A549 (cell line): Measurements from ENCODE around the gene PRR32.
"Not testable (repeated sequence)": the region's sequence is repeated elsewhere in the genome, so short reads cannot be mapped to it uniquely, and the experiment has no call there.

Source experiments
- BHLHE40 ChIP-seq: IDR thresholded peaks from 2 replicates; pipeline ENCODE4 v1.6.1; 2012; ENCODE audit warnings: low read depth, low read length, inconsistent platforms
- EP300 ChIP-seq, 2 experiments: fragments of >200 bp; sonication (Bioruptor Twin); formaldehyde crosslinking; IDR thresholded peaks; 2 replicates in 1 of 2; 3 replicates in 1 of 2; pipeline ENCODE4 v1.6.1; 2016 to 2017
- ESRRA ChIP-seq: fragments of 150-350 bp; IDR thresholded peaks from 2 replicates; pipeline ENCODE4 v1.6.1; 2014; ENCODE audit warnings: mild to moderate bottlenecking, low read length, borderline replicate concordance
- HOXA7 ChIP-seq: fragments of 250-450 bp; sonication (Bioruptor Pico); IDR thresholded peaks from 2 replicates; pipeline ENCODE4 v1.5.0; 2020; ENCODE audit warnings: mild to moderate bottlenecking, moderate library complexity
- KDM5A ChIP-seq: fragments of 200-600 bp; sonication (generic); IDR thresholded peaks from 2 replicates; pipeline ENCODE4 v1.6.1; 2016; ENCODE audit warnings: antibody characterized with exemption, mild to moderate bottlenecking
- MYC ChIP-seq: IDR thresholded peaks from 2 replicates; pipeline ENCODE4 v1.6.1; 2012; ENCODE audit warnings: mild to moderate bottlenecking, inconsistent platforms, low read length, improper control_type of control experiment, borderline replicate concordance
- NR3C1 ChIP-seq: fragments of >200 bp; sonication (Bioruptor Twin); formaldehyde crosslinking; IDR thresholded peaks from 3 replicates; pipeline ENCODE4 v1.6.1; 2017
- POLR2A ChIP-seq: IDR thresholded peaks from 2 replicates; pipeline ENCODE4 v1.6.1; 2012; ENCODE audit warnings: mild to moderate bottlenecking, low read length
- RAD21 ChIP-seq, 2 experiments: fragments of >200 bp in 1 of 2; sonication (Bioruptor Twin) in 1 of 2; formaldehyde crosslinking in 1 of 2; IDR thresholded peaks in 1 of 2; conservative IDR thresholded peaks in 1 of 2; 2 replicates in 1 of 2; 3 replicates in 1 of 2; pipeline ENCODE4 v1.6.1; 2012 to 2018; ENCODE audit warnings: inconsistent platforms in 1 of 2
- REST ChIP-seq: fragments of 200-600 bp; sonication (generic); IDR thresholded peaks from 2 replicates; pipeline ENCODE4 v1.6.1; 2016; ENCODE audit warnings: antibody characterized with exemption, mild to moderate bottlenecking, moderate library complexity
- TF ChIP-seq, protein P1 (sequence below): fragments of >200 bp; sonication (Bioruptor Twin); formaldehyde crosslinking; IDR thresholded peaks from 3 replicates; pipeline ENCODE4 v1.5.1; 2016
- TF ChIP-seq, protein P2 (sequence below): IDR thresholded peaks from 2 replicates; pipeline ENCODE4 v1.6.1; 2012
- TF ChIP-seq, protein P3 (sequence below): IDR thresholded peaks from 2 replicates; pipeline ENCODE4 v1.6.1; 2012; ENCODE audit warnings: low read depth, borderline replicate concordance
- TF ChIP-seq, protein P4 (sequence below): fragments of 450-650 bp; IDR thresholded peaks from 2 replicates; pipeline ENCODE4 v1.6.1; 2014; ENCODE audit warnings: antibody characterized with exemption

DNA sequence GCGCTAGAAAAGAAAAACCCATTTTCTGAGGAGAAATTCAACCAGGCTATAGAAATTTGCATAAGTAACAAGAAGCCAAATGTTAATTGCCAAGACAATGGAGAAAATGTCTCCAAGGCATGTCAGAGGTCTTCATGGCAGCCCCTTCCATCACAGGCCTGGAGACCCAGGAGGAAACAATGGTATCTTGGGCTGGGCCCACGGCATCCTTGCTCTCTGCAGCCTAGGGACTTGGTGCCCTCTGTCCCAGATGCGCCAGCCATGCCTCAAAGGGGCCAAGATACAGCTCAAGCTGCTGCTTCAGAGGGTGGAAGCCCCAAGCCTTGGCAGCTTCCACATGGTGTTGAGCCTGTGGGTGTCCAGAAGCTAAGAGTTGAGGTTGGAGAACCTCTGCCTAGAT is 12.7 kb upstream of the PRR32 start:
- TF ChIP-seq, protein P1, sequence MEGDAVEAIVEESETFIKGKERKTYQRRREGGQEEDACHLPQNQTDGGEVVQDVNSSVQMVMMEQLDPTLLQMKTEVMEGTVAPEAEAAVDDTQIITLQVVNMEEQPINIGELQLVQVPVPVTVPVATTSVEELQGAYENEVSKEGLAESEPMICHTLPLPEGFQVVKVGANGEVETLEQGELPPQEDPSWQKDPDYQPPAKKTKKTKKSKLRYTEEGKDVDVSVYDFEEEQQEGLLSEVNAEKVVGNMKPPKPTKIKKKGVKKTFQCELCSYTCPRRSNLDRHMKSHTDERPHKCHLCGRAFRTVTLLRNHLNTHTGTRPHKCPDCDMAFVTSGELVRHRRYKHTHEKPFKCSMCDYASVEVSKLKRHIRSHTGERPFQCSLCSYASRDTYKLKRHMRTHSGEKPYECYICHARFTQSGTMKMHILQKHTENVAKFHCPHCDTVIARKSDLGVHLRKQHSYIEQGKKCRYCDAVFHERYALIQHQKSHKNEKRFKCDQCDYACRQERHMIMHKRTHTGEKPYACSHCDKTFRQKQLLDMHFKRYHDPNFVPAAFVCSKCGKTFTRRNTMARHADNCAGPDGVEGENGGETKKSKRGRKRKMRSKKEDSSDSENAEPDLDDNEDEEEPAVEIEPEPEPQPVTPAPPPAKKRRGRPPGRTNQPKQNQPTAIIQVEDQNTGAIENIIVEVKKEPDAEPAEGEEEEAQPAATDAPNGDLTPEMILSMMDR, result not testable (repeated sequence)
- TF ChIP-seq KDM5A; EP300 (IDR thresholded peaks at IDR 0.05); POLR2A; ESRRA; HOXA7 (CRISPR knock-in tag); MYC; REST; BHLHE40; NR3C1; RAD21 (conservative IDR thresholded peaks at IDR 0.05 in 1 of 2, IDR thresholded peaks at IDR 0.05 in 1 of 2): not testable (repeated sequence)
- TF ChIP-seq, protein P2, sequence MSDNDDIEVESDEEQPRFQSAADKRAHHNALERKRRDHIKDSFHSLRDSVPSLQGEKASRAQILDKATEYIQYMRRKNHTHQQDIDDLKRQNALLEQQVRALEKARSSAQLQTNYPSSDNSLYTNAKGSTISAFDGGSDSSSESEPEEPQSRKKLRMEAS, result not testable (repeated sequence)
- TF ChIP-seq, protein P3, sequence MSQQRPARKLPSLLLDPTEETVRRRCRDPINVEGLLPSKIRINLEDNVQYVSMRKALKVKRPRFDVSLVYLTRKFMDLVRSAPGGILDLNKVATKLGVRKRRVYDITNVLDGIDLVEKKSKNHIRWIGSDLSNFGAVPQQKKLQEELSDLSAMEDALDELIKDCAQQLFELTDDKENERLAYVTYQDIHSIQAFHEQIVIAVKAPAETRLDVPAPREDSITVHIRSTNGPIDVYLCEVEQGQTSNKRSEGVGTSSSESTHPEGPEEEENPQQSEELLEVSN, result not testable (repeated sequence)
- TF ChIP-seq, protein P4, sequence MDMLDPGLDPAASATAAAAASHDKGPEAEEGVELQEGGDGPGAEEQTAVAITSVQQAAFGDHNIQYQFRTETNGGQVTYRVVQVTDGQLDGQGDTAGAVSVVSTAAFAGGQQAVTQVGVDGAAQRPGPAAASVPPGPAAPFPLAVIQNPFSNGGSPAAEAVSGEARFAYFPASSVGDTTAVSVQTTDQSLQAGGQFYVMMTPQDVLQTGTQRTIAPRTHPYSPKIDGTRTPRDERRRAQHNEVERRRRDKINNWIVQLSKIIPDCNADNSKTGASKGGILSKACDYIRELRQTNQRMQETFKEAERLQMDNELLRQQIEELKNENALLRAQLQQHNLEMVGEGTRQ, result not testable (repeated sequence)
